Measurements from ENCODE around the gene UROC1.

Gene UROC1

GRCh38 chr3:126517291-126517951 lies at the start of gene UROC1:
TSS of gene UROC1 (minus strand) at chr3:126517773. CDS start at chr3:126517719, 54 bp downstream.
- no peak within 1 kb of the TSS for H3K27ac ChIP-seq
- no peak for TF ChIP-seq CTCF (conservative IDR thresholded peaks at IDR 0.05)
- TF ChIP-seq ZFX (IDR thresholded peaks at IDR 0.05) = no peak

GRCh38 chr3:126562737-126563276 lies 45.2 kb upstream of the UROC1 start:
- TF ChIP-seq CTCF (conservative IDR thresholded peaks at IDR 0.05) = no peak
- TF ChIP-seq ZFX (IDR thresholded peaks at IDR 0.05) = no peak
- no peak overlapping the region for H3K27ac ChIP-seq

- no peak for TF ChIP-seq CTCF (conservative IDR thresholded peaks at IDR 0.05)
- TF ChIP-seq ZFX (IDR thresholded peaks at IDR 0.05) = no peak
- no peak within 1 kb of the TSS for H3K27ac ChIP-seq
Observed at GRCh38 chr3:126558336-126559071, 40.9 kb upstream of the UROC1 start, which contains the start of gene C3orf22. TSS of gene C3orf22 (minus strand) at chr3:126558932. CDS start at chr3:126553390, 5,542 bp downstream.

- TF ChIP-seq CTCF (conservative IDR thresholded peaks at IDR 0.05) (no peak), ZFX (IDR thresholded peaks at IDR 0.05) (no peak)
- no peak overlapping the region for H3K27ac ChIP-seq
Observed at GRCh38 chr3:126557761-126558160, 40.2 kb upstream of the UROC1 start.

- H3K27ac ChIP-seq = no peak overlapping the region
- TF ChIP-seq ZFX (IDR thresholded peaks at IDR 0.05) (no peak), CTCF (conservative IDR thresholded peaks at IDR 0.05) (no peak)
Observed at GRCh38 chr3:126557415-126557745, 39.8 kb upstream of the UROC1 start.

GRCh38 chr3:126556637-126557414 lies 39.3 kb upstream of the UROC1 start:
- H3K27ac ChIP-seq = no peak overlapping the region
- TF ChIP-seq CTCF (conservative IDR thresholded peaks at IDR 0.05) (no peak), ZFX (IDR thresholded peaks at IDR 0.05) (no peak)

All from C4-2B (cell line).